Right forelimb (tissue), 1 donor: ENCODE results near the gene LDLRAP1.

Experiments used
- DNase-seq: peaks from one replicate; pipeline ENCODE4 v3.0.0-alpha.2; 2018

The LDLRAP1 gene

DNA sequence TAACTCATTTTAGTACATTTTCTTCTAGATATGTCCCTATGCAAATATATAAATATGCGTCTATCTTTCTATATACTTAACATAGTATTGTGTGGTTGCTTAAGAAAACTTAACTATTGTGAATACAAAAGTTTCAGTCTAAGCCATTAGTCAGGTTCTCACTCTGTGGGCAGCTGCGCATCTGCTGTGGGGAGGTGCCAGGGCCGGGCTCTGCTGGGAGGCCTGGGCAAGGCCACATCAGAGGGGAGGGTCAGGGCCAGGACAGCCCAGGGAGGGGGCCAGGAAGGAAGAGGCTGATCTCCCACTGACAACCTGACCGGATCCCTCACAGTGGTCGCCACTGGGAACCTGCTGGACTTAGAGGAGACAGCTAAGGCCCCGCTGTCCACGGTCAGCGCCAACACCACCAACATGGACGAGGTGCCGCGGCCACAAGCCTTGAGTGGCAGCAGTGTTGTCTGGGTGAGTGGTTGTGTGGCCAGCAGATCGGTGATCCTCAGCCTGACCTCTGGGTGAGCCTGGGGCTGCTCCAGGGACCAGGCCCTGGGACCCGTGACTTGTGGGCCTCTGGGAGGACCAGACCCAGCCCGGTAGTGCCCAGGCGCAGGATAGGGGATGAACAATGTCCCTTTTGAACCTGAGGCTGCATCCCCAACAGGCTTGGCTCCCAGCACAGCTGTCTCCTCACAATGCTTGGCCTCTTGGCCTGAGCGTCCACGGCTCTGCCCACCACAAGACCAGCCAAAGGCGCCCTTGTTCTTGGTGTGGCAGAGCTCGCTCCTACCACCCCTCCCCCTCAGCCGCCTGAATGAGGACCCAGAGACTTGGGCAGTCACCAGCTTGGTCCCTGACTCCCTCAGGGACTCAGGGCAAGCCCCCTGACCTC, 20.2 kb downstream of the LDLRAP1 start:
- DNase-seq, result no peak

DNA sequence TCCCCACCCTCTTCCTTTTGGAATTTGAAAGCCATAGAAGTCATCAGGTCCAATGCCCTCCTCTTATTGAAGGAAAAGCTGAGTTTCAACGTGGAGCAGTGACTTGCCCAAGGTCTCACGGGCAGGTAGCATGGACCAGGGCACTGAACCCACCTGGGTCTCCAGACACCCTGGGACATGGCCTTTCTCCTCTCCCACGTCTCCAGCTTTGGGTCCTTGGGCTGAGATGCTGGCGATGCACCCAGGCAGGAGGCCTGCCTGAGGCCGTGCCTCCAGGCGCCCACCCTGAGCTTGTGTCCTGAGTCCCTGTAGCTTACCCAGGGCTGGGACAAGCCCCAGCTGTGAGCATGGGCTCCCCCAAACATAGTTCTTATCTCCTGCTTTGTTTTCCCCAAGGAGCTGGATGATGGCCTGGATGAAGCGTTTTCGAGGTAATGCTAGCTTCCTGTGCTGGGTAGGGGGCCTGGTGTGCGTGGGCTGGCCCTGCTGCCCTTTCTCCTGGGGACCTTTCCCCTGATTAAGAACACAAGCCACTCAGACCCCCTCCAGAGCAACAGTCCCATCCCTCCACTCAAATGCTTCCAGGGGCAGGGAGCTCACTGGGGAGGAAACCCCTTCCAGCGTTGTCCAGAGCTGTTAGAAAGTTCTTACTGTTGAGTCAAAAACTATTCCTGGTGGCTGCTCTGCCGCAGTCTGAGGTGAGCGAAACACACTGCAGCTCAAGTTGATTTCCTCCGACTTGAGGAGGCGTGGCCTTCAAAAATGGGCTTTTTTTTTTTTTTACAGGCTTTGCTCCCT, 21.6 kb downstream of the LDLRAP1 start:
- no peak for DNase-seq

DNA sequence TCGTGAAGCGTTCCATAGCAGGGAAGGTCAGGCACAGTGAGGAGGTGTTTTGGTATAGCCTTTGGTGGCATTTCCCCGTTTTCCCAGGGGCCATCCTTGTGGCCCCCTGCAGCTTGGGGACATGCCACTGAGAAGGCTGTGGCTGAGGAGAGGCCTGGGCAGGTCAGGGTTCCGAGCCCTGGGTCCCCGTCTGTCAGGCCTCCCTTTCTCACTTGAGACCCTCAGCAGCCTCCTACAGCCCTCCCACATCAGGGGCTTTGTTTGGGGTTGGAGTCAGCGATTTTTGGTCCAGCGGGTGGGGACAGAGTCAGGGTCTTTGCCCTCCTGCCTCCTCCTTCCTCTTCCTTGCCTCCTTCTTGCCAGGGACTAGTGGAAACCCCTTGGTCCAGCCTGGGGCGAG, 22.2 kb downstream of the LDLRAP1 start:
- DNase-seq, result no peak

DNA sequence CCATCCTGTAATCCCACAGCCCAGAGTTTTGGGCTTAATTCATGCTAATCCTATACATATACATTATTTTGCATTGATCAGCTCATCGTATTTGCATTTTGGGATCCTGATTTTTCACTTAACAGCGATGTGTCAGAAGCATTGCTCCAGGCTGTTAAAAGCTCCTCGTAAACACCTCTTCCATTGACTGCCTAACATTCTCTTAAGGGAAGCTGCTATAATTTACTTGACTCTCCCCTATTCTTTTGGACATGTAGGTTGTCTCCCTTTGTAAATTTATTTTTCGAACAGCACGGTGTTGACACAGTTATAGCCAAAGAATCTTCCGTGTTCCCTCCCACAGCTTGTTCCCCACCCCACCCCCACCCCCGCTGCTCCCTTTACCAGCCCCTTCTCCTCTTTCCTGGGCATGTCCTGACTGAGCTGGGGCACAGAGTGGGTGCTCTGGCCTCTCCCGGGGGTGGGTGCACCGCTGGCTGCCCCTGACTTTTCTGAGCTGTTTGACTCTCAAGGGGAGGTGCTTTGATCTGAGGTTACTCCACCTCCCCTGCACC, 22.8 kb downstream of the LDLRAP1 start:
- DNase-seq, result no peak

DNA sequence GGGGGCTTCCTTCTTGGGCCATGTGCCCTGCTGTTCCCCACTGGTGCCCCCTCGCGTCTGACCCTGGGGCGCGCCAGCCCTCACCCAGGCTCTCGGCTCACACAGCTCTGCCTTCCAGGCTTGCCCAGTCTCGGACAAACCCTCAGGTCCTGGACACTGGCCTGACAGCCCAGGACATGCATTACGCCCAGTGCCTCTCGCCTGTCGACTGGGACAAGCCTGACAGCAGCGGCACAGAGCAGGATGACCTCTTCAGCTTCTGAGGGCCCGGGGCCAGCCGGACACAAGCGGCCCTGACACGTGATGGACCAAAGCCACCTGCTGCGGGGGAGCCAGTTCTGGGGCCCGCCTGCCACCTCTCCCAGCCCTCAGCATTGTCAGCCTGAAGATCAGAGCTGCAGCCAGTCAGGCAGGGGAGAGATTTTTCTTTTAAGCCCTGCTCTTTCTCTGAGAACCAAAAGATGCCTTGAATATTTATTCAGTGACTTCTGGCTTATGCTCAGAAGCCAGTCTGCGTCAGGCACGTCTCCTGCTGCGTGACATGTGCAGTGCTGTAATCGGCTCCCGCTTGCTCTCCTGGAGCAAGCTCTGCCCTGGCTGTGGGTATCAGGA, 23.4 kb downstream of the LDLRAP1 start:
- no peak for DNase-seq

DNA sequence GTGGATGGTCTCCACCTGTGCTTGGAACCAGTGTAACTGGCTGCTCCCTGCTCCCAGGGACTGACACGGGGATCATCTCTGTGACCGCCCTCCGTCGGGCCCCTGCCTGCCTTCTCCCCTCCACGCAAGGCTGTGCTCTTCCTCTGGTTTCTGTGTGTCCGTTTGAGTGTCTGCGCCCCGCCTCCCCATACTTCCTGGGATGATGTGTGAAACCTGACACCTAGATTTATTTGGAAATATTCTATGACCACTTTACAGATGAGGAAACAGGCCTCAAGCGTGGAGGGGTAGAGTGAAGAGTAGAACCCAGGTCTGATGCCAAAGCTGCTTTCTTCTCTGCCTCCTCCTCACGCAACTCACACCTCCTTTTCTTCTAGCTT, 24.3 kb downstream of the LDLRAP1 start:
- DNase-seq, result no peak

DNA sequence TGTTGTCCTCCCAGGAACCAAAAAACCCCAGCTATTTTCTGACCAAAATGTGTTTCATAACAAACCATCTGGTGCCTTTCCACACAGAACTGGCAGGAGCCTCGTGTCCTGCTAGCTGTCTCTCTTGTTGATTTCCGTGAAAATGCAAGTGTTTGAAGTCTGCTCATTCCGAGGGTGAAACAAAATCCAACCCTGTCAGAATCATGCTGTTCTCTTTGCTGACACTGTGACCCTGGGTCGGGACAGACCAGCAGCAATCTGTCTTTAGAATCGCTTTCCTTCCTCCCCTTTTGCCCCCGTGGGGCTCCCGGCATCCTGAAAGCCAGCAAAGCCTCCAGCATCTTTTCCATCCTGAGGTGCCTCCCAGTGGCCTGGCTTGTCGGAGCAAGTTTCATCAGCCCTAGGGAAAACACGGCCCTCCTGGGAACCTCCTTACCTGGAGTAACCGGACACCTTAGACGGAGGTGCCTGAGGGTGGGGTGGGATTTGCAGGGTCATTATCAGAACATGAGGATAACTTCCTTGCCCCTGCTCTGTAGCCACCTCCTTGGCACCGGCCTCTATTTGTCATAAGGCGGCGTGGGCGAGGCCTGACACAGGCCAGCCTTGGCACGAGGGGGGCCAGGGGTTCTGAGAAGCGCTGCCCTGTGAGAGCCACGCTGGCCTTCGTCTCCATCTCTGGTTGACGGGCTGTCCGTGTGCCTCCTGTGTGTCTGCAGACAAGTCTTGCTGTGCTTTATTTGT, 24.9 kb downstream of the LDLRAP1 start:
- no peak for DNase-seq

DNA sequence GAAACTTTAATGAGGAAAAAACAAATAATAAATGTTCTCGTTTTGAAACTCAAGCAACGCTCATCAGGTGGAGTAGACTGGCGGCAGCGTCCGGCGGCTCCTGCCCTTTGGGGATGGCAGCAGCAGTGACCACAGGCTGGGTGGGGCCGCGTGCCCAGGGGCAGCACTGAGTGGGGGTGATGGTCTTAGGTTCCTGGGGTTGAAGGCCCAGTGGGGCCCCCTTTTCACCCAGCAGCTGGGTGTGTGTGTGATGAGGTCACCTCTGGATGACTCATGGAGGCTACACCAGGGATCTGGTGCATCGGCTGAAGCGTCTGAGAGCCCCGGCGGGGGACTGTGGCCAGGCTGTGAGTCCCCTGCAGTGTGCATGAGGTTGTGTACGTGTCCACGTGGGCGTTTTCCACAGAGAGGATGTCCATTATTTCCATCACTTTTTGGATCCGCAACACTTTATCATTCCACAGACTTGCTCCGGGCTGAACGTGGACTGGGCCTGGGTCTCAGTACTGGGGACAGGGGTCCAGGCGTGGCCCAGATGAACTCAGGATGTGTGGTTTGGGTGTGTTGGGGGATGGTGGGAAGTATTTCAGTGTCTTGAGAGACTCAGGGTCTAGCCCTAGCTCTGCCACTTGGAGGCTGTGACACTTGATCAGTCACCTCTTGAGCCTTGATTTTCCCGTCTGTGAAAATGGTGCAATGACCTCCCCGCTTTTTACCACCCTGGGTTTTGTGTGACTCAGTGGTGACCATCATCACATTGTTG, 25.6 kb downstream of the LDLRAP1 start:
- DNase-seq, result no peak

DNA sequence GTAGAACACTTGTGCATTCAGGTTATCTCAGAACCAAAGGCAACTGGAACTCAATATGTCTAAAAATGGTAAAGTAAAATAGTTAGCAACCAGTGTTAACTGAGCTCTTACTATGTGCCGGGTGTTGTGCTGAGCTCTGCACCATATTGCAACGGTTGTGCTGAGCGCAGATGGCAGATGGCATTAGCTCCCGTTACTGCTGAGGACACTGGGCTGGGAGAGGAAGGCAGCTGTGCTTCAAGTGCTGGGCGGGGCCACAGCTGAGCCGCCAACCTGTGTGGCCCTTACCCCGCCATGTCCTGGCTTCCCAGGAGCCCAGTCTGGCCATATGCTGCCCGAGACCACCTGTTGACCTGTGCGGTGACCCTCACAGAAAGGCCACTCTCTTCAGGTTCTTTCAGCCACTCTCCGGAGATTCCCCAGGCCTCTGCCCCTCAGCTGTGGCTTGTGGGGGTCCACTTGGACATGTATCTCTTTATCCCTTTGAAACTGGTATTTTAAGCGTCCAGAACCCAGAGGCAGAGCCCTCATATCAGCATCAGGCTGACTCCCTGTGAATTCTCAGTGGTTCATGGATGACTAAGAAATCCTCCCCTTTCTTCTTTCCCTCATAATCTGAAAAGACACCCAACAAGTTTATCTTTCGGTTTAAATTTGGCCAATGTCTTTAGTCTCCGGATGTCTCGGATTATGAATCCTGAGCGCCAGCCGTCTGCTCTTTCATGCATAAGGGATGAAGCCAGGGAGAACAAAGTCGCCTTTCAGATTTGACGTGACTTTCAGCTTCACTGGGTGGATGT, 26.4 kb downstream of the LDLRAP1 start:
- no peak for DNase-seq

DNA sequence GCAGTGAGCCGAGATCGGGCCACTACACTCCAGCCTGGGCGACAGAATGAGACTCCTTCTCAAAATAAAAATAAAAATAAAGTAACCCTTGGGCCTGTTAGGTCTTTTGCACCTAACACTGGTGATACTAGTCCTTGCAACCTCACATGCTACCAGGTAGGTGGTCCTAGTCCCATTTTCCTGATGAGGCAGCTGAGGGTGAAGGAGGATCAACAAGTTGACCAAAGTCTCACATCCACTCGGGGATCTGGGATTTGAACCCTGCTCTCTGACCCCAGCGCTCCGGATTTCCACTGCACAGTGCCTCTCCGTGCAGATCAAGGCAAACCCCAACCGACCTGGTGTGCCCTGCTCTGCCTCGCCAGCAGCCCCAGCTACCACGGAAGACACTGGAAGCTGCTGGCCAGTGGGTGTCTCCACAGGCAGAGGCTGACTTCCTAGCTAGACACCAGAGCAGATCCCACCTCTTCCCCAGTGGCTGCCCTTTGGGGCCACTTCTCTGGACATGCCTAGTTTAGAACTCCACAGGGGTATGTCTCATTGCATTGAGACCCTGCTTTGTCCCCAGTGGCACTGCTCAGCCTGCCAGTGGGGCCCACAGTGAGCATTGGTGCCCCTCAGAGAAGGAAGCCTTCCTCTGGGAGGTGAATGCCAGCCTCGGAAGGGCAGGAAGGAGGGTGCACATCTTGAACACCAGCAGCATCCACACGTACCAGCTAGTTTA, 27.6 kb downstream of the LDLRAP1 start:
- no peak for DNase-seq

DNA sequence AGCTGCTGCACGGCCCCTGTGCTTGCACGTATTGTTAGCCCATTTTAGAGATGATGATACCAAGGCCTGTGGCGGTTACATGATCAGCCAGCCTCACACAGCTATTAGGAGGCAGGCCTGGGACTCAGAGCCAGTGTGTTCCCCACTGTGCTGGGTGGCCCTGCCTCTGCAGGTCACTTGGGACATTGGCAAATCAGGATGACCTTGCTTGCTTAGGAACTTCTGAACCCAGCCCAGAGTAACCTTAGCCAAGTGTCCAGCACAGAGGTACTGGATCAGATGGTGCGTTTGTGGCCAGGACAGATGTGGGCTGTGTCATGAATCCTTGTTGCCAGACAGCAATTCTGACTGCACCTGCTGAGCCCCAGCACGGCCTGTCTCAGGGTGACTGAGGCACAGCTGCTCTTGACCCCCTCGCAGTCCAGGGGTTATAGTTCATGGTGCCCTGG, 28.1 kb downstream of the LDLRAP1 start:
- no peak for DNase-seq

DNA sequence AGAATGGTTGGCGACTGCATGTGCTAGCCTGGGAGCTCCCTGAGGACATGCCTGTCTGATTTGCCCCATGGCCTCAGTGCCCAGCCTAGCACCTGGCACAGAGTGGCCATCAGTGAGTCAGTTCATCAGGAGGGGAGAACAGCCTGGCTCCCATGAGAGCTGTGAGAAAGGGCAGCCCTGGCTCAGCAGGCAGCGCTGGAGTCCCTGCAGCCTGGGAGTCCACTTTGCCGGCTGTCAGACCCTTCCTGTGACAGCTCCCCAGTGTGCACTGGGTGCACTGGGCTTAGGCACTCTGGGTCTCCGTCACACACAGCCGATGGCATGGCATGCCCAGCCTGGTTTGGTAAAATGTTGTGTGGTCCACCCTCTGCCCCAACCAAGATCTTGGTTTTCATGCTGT, 28.7 kb downstream of the LDLRAP1 start:
- no peak for DNase-seq

DNA sequence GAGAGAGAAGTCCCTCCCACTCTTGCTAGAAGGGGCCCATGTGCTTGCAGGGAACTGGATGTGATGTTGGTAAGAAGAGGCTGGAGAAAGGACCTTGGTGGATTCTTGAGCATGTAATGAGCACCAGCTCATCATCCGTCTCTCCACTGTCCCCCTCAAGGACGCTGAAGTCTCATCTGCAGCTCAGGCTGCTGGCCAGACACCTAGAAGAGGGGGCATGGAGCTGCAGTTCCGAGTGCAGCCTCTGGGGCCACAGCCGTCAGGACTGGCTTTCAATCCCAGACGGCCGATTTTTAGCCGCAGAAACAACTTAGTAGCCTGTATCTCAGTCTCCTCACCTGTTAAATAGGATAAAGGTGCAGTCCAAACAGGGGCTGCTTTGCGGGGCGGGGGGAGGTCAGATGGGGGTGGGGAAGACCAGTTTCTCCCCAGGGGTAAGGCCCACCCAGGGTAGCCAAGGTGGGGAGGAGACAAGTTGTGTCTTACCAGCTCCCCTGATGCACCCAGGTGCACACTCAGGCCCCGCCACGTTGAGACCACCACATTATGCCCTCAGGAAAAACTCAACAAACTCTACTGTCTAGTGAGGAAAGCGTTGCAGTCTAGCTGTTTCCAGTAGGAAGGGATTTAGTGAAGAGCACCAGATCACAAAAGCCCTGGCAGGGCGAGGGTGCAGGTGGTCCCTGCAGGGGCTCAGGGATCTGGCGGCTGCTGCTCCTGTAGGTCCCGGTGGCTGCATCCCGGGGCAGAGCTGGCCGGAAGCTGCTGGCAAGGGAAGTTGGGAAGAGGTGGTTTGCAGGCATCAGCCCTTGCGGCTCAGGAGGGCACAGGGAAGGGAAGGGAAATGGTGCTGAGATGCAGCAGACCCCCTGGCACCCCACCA, 29.5 kb downstream of the LDLRAP1 start:
- no peak for DNase-seq

DNA sequence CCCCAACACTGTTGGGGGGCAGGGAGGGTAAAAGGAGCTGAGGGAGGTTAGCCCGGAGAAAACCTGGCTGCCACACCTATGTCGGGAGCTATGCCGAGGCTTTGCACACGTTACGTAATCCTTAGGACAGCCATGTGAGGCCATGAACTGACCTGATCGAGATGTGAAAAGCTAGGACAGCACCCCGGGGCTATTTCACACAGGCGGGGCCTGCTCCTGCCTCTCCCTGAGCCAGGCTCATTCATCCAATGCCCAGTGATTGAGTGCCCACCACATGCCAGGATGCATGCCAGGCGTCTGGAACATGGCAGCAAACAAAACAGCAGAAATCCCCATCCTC, 30.2 kb downstream of the LDLRAP1 start:
- DNase-seq, result no peak

DNA sequence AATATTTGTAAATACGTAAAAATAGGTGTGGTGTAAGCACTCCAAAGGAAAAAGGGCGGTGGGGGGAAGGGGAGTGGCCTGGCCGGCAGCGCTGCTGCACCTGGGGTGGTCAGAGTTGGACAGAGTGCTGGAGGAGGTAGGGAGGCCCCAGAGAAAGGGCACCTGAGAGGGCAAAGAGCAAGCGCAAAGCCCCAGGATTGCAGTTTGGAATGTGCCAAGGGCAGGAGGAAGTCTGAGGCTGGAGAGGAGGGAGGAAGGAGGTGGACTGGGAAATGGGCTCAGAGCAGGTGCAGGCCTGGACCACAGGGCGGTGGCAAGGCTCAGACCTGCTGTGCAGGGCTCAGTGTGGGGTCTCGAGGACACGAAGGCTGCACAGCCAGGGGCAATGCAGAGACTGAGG, 30.6 kb downstream of the LDLRAP1 start:
- no peak for DNase-seq

DNA sequence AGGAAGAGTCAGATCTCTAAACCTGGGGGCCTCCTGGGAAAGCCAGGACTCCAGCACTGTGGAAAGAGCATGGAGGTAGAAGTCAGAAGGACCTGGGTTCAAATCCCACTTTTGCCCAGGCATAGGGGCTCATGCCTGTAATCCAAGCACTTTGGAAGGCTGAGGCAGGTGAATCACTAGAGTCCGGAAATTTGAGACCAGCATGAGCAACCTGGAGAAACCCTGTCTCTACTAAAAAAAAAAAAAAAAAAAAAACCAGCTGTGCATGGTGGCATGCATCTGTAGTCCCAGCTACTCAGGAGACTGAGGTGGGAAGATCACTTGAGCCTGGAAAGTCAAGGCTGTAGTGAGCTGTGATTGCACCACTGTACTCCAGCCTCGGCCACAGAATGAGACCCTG, 31.8 kb downstream of the LDLRAP1 start:
- no peak for DNase-seq

DNA sequence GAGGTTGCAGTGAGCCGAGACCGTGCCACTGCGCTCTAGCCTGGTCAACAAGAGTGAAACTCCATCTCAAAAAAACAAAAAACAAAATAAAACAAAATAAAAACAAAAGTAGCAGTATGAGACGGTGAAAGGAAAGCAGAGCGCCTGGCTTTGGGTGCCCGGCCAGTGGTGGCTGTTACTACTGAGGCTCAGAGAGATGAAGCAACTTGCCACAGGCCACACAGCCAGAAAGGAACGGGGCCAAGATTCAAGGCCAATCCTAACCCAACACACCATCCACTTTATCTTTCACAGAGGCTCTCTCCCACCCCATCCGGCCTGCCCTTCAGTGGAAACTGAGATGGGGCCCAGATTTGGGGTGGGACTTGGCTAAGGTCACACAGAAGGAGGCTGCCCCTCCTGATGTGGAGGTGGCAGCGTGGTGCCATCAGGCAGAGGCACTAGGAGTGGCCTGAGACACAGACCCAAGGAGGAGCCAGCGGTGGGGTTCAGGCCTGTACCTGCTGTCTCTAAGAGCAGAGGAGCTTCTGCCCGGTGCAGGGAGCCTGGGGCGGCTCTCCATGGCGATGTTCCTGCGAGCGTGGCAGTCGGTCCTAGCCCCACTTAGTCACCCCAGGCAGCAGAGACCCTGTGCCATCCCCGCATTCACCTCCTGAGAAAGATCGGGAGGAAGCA, 33.2 kb downstream of the LDLRAP1 start:
- no peak for DNase-seq

DNA sequence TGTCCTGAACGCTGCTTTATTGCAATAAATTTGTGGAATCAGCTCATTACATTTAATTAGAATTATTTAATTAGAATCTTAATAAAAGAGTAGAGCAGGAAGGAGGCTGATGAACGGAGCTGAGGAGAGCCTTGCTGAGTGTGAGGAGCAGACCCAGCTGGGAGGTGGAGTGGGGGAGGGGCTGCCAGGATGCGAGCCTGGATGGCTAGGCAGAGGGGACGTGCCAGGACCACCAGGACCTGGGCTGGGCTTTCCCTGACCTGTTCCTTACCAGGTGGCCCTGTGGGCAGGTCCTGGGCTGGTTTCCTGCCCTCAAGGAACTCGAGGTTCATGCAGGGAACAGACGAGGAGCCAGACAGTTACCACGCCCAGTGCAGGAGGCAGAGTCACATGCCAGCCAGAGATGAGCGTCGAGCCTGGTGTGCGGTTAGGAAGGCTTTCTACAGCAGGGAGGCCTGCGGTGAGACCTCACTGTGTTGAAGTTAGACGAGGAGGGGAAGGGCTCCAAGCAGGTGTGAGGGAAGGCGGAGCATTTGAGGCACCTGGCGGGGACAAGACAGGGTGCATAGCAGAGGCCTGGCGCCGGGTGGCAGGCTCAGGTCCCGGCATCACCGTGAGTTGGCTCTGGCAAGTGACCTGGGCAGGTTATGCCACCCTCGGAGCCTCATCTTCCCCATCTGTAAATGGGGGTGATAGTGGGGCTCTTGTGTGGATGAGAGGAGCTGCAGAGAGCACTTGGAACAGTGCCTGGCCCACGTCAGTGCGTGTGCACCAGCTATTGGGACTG, 33.9 kb downstream of the LDLRAP1 start:
- DNase-seq, result no peak
